ENCODE data around the gene HERC2.
"Not testable (repeated sequence)": the region's sequence is repeated elsewhere in the genome, so short reads cannot be mapped to it uniquely, and the experiment has no call there.

GRCh38 chr15:28231336-28231735, 90.6 kb downstream of the HERC2 start:
- not testable (repeated sequence) for TF ChIP-seq CTCF, POLR2A (IDR thresholded peaks at IDR 0.05)

Measured in uterus (tissue), 2 donors.